Adrenal gland (tissue), 5 donors: ENCODE measurements around the gene DDX21.

ENCODE experiments used
- CTCF ChIP-seq, 6 experiments: fragments of 450-650 bp in 4 of 6; fragments of 200-600 bp in 2 of 6; sonication (generic) in 1 of 6; IDR thresholded peaks; 1 replicate in 5 of 6; 2 replicates in 1 of 6; pipeline versions ENCODE4 v1.5.1 to v1.8.0; 2016 to 2021; ENCODE audit warnings: antibody characterized with exemption in 6 of 6, mild to moderate bottlenecking in 2 of 6, moderate library complexity in 1 of 6
- POLR2A ChIP-seq, 2 donors: fragments of 450-650 bp; IDR thresholded peaks; one replicate each; pipeline ENCODE4 v1.6.1; 2017; ENCODE audit warnings: antibody characterized with exemption in 2 of 2, mild to moderate bottlenecking in 2 of 2, moderate library complexity in 1 of 2
- donor health status: DM: no; HTN: no; CAD: no.

GRCh38 chr10:68934994-68935393 is 21.0 kb upstream of the DDX21 start:
- TF ChIP-seq CTCF (IDR thresholded peaks at IDR 0.05) (no peak), POLR2A (IDR thresholded peaks at IDR 0.05) (no peak)
